Activated CD4-positive, alpha-beta memory T cell treated with anti-CD3 and anti-CD28 coated beads, Interleukin-2, amount 10 ng/mL, durations not matched to agents 7 days and 5 days (primary cell): ENCODE measurements around the gene SKP2. TPM values are rescaled to one million over a fixed set of nuclear protein-coding genes. Genes with fewer than 3 reads are reported as not detected.

Experiments
- CTCF ChIA-PET: fragments of 350-600 bp; sonication (Branson Sonifier 250); formaldehyde crosslinking; loops from one replicate; lab custom pipeline; 2021; ENCODE audit warnings: antibody characterized with exemption, inconsistent platforms; lab: Charles Lee
- POLR2A ChIA-PET: fragments of 350-600 bp; sonication (Branson Sonifier 250); formaldehyde crosslinking; loops from one replicate; lab custom pipeline; 2021; ENCODE audit warnings: antibody characterized with exemption; lab: Charles Lee
- DNase-seq: peaks from one replicate; pipeline ENCODE4 v3.0.0-alpha.2; 2020
- H3K27ac Mint-ChIP-seq: one replicate; pipeline ENCODE4 v1.8.0; 2021; ENCODE audit warnings: mild to moderate bottlenecking, mixed read lengths
- H3K27me3 Mint-ChIP-seq: one replicate; pipeline ENCODE4 v1.8.0; 2021; ENCODE audit warnings: mixed read lengths
- H3K36me3 Mint-ChIP-seq: one replicate; pipeline ENCODE4 v1.8.0; 2021; ENCODE audit warnings: low read depth, mixed read lengths
- H3K4me1 Mint-ChIP-seq: one replicate; pipeline ENCODE4 v1.8.0; 2021; ENCODE audit warnings: mixed read lengths
- H3K4me3 Mint-ChIP-seq: one replicate; pipeline ENCODE4 v1.8.0; 2021; ENCODE audit warnings: mild to moderate bottlenecking, mixed read lengths
- H3K9me3 Mint-ChIP-seq: one replicate; pipeline ENCODE4 v1.8.0; 2021; ENCODE audit warnings: mixed read lengths
- total RNA-seq, 2 experiments: library from RNA; stranded (reverse); gene quantifications; one replicate each; pipeline ENCODE4 v1.2.3, GENCODE V29; 2021

Gene SKP2
- total RNA-seq, 2 experiments from 2014 or later = 33.1 to 37.9 TPM

DNA sequence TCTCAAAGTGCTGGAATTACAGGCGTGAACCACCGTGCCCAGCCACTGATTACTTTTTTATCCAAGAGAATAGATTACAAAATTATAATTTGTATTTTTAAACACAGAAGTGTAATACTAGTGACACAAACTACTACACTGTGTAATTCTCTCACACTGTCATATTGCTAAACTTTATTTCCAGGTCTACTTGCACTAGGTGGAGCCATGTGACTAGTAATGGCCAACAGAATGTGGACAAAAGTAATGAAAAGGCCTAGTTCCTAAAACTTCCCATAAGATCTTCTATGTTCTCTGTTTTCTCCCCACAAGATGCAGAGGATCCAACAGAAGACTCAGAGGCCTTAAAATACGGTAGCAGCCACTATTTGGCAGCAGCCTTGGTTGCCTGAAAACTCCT is 62.5 kb downstream of the SKP2 start:
- Mint-ChIP-seq H3K4me1 (no peaks in the 10 kb centered on the region), H3K4me3 (no peak overlapping the region), H3K27ac (no peak overlapping the region), H3K27me3 (no peaks in the 10 kb centered on the region), H3K36me3 (peaks cover 8% of the 10 kb centered on the region), H3K9me3 (no peaks in the 10 kb centered on the region)
- ChIA-PET CTCF (no interaction called here), POLR2A (no interaction called here)
- no peak for DNase-seq

DNA sequence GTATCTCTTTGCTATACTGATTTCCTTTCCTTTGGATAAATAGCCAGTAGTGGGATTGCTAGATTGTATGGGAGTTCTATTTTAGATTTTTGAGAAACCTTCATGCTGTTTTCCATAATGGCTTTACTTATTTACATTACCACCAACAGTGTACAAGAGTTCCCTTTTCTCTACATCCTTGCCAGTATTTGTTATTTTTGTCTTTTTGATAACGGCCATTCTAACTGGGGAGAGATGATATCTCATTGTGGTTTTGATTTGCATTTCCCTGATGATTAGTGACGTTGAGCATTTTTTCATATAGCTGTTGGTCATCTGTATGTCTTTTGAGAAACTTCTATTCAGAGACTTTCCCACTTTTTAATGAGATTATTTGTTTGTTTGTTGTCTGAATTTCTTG is 64.0 kb downstream of the SKP2 start:
- Mint-ChIP-seq H3K4me3 (no peak overlapping the region), H3K9me3 (no peaks in the 10 kb centered on the region), H3K4me1 (no peaks in the 10 kb centered on the region), H3K27ac (no peak overlapping the region), H3K36me3 (peaks cover 5% of the 10 kb centered on the region), H3K27me3 (no peaks in the 10 kb centered on the region)
- DNase-seq = no peak
- POLR2A ChIA-PET = interaction anchor here (1.2 kb wide), 1 partner anchor 26 kb away, joined by 3 read pairs; the partner anchor contains the start of gene NADK2
- CTCF ChIA-PET = interaction anchor here (2.6 to 2.8 kb wide), 2 partner anchors 26 to 137 kb away, joined by 8 to 12 read pairs; partner anchors contain the start of gene NADK2

DNA sequence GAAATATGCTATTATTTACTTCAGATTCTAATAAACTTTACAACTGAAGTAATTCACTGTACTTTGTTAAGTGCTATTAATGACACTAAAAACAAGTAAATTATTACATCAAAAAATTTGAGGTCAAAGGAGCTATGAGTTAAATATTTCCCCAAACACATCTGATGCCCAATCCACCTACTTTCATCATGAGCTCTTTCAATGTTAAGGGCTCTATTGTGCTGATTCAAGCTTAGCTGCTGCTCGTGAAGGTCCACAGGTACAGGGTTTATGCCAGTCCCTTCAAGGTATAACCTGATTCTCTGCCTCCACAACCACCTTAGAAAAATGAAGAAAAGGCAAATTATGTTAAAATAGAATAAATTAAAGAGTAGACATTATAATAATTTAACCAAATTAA is 65.7 kb downstream of the SKP2 start:
- ChIA-PET POLR2A (interaction anchor here (1.2 kb wide), 1 partner anchor 21 kb away, joined by 3 read pairs; no protein-coding TSS in a partner anchor), CTCF (interaction anchor here (0.9 to 2.8 kb wide), 5 partner anchors 11 to 138 kb away, joined by 3 to 12 read pairs (median 3); partner anchors contain the start of gene NADK2)
- no peaks in the 10 kb centered on the region for H3K4me1 Mint-ChIP-seq
- DNase-seq = no peak
- H3K4me3 Mint-ChIP-seq = no peak overlapping the region
- H3K27me3 Mint-ChIP-seq = no peaks in the 10 kb centered on the region
- H3K36me3 Mint-ChIP-seq = peaks cover 3% of the 10 kb centered on the region
- no peaks in the 10 kb centered on the region for H3K9me3 Mint-ChIP-seq
- H3K27ac Mint-ChIP-seq = no peak overlapping the region

DNA sequence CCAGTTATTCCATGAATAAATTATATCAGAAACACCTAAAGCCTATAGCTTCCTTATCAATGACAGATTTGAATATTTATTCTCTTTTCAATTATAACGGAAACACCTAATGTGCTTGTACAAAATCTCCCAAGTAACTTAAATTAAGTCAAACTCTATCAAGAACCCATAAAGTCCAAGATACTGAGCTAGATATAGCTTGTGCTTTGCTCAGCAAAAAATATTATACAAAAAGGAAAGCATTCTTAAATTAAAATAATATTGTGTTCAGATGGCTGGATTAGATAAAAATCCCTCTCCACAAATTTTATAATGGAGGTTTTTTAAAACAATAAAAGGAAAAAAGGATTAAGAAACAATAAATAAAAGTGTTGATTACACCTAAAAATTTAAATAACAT is 66.1 kb downstream of the SKP2 start:
- no peak overlapping the region for H3K4me3 Mint-ChIP-seq

DNA sequence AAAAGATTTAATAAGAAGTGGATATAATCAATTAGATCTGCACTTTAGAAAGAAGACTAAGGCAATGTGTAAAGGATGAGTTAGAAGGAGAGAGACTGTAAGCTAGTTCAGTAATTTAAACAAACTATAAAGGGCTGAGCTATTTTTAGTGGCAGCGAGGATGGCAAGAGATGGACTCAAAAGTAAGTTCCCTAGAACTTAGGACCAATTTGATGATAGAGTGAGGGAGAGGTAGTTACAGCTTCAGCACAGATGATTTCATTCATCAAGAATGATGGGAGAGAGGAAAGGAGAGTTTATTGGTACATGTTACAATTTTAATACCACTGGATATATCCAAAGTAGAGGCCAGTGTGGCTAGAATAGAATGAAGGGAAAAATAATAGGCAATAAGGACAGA is 70.7 kb downstream of the SKP2 start:
- ChIA-PET CTCF (no interaction called here), POLR2A (no interaction called here)
- Mint-ChIP-seq H3K27me3 (no peaks in the 10 kb centered on the region), H3K4me1 (no peaks in the 10 kb centered on the region), H3K27ac (no peak overlapping the region), H3K4me3 (no peak overlapping the region), H3K36me3 (peaks cover 4% of the 10 kb centered on the region), H3K9me3 (no peaks in the 10 kb centered on the region)
- DNase-seq = no peak

More for the DNA sequence above, 66.1 kb downstream of the SKP2 start:
- DNase-seq = no peak
- Mint-ChIP-seq H3K27me3 (no peaks in the 10 kb centered on the region), H3K27ac (no peak overlapping the region), H3K36me3 (no peaks in the 10 kb centered on the region), H3K4me1 (no peaks in the 10 kb centered on the region), H3K9me3 (no peaks in the 10 kb centered on the region)
- ChIA-PET CTCF (interaction anchor here (0.9 to 2.8 kb wide), 7 partner anchors 11 to 472 kb away, joined by 3 to 12 read pairs (median 3); partner anchors contain the start of gene NADK2), POLR2A (no interaction called here)

DNA sequence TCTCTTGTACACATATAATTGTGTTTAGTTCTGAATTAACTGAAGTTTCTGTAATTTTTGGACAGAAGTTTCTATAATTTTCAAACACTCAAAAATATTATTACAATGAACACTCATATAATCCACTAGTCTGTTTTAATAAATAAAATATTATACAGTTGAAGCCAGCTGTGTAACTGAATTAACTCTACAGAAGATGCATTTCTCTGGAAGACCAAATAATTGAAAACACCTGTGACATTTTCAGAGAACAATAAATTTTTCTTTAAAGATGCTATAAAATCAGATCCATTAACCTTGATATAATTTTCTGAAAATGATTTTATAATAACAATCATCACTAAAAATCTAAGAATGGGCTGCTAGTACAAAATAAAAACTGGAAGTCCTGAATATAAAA is 75.1 kb downstream of the SKP2 start:
- H3K27me3 Mint-ChIP-seq = no peaks in the 10 kb centered on the region
- no peak overlapping the region for H3K4me3 Mint-ChIP-seq
- H3K36me3 Mint-ChIP-seq = peaks cover 4% of the 10 kb centered on the region
- no peaks in the 10 kb centered on the region for H3K9me3 Mint-ChIP-seq
- no peak overlapping the region for H3K27ac Mint-ChIP-seq
- ChIA-PET CTCF (no interaction called here), POLR2A (interaction anchor here (1.5 kb wide), 1 partner anchor 14 kb away, joined by 4 read pairs; the partner anchor contains the start of gene NADK2)
- H3K4me1 Mint-ChIP-seq = no peaks in the 10 kb centered on the region
- no peak for DNase-seq

DNA sequence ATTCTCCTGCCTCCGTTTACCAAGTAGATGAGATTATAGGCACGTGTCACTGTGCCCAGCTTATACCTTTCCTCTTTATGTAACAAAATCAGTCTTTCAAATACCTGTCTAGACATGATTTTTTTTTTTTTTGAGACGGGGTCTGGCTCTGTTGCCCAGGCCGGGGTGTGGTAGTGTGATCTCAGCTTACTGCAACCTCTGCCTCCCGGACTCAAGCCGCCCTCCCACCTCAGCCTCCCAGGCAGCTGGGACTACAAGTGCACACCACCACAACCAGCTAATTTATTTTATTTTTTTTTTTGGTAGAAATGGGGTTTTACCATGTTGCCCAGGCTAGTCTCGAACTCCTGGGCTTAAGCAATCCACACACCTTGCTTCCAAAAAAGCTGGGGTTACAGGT is 76.6 kb downstream of the SKP2 start:
- H3K27me3 Mint-ChIP-seq = no peaks in the 10 kb centered on the region
- no peak overlapping the region for H3K4me3 Mint-ChIP-seq
- ChIA-PET POLR2A (interaction anchor here (3.4 kb wide), 1 partner anchor 12 kb away, joined by 26 read pairs; the partner anchor contains the start of gene NADK2), CTCF (interaction anchor here (1.0 kb wide), 2 partner anchors 11 to 149 kb away, joined by 3 read pairs; no protein-coding TSS in a partner anchor)
- H3K27ac Mint-ChIP-seq = no peak overlapping the region
- peaks cover 4% of the 10 kb centered on the region for H3K36me3 Mint-ChIP-seq
- H3K4me1 Mint-ChIP-seq = no peaks in the 10 kb centered on the region
- DNase-seq = no peak
- no peaks in the 10 kb centered on the region for H3K9me3 Mint-ChIP-seq

DNA sequence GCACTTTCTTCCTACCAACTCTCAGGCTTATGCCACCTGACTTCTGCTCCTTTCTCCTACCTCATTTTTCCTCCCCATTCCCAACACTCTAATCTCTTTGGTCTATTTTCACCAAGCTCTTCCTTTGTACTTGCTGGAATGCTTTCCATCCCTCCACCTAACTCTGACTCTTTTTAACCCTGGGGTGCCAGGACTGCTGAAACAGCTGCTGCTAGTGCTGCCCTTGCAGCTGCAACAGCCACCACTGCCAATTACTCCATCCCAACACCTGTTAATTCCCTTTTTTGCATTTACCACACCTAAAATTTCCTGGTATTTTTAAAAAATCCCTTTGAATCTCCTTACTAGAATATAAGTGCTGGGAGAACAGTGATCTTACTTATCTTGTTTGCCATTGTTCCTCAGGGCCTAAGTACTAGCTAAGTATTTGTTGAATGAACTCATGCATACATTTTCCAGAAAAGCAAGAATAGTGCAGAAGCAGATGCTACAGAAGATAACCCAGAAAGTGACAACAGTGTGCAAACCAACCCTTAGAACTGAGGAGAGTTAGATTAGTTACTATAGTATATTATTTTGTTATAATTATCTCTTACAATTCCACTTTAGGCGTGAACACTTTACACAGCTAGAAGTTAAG is 78.4 kb downstream of the SKP2 start:
- no peaks in the 10 kb centered on the region for H3K9me3 Mint-ChIP-seq
- H3K4me1 Mint-ChIP-seq = no peaks in the 10 kb centered on the region
- no peaks in the 10 kb centered on the region for H3K36me3 Mint-ChIP-seq
- POLR2A ChIA-PET = interaction anchor here (3.4 kb wide), 1 partner anchor 11 kb away, joined by 26 read pairs; the partner anchor contains the start of gene NADK2
- H3K27ac Mint-ChIP-seq = no peak overlapping the region
- CTCF ChIA-PET = interaction anchor here (1.2 kb wide), 1 partner anchor 11 kb away, joined by 7 read pairs; the partner anchor contains the start of gene NADK2
- H3K4me3 Mint-ChIP-seq = no peak overlapping the region
- no peaks in the 10 kb centered on the region for H3K27me3 Mint-ChIP-seq
- no peak for DNase-seq

DNA sequence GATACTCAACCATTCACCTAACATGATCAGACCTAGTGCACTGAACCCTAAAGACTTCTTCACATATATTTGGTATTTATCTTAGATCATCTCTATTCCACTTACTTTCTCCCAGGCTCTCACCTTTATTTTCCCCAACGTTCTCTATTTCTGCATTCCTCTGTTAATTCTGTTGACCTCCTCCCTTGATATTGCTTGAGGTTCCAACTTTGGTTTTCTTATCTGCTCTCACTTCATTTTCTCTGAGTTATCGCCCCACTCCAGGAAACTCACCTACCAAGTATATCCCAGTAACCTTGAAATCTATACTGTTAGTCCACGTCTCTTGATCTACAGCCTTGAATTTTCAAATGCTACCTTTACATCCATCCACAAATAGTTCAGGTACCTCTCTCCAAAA is 80.6 kb downstream of the SKP2 start:
- Mint-ChIP-seq H3K4me3 (no peak overlapping the region), H3K27ac (no peak overlapping the region), H3K9me3 (no peaks in the 10 kb centered on the region), H3K36me3 (no peaks in the 10 kb centered on the region), H3K4me1 (no peaks in the 10 kb centered on the region), H3K27me3 (no peaks in the 10 kb centered on the region)
- ChIA-PET POLR2A (no interaction called here), CTCF (interaction anchor here (1.8 kb wide), 1 partner anchor 9 kb away, joined by 8 read pairs; the partner anchor contains the start of gene NADK2)
- DNase-seq = no peak

Other genes starting within 250 kb of the SKP2 start
- gene CAPSL, start 213.5 kb upstream of the SKP2 start, total RNA-seq = not detected
- gene UGT3A1, start 160.7 kb upstream of the SKP2 start, total RNA-seq = not detected
- gene UGT3A2, start 85.2 kb upstream of the SKP2 start, total RNA-seq = under 1 TPM; 0.15 to 0.18 TPM
- 10 to 100 TPM; 13.2 to 14.4 TPM for gene LMBRD2, start 224 bp upstream of the SKP2 start, total RNA-seq
- gene NADK2, start 89.8 kb downstream of the SKP2 start, total RNA-seq = 10 to 100 TPM; 15.8 to 16.2 TPM
- gene RANBP3L, start 149.8 kb downstream of the SKP2 start, total RNA-seq = not detected